Glomerular visceral epithelial cell (primary cell): ENCODE data around the gene SDHD.

Experiments used
- DNase-seq: peaks from one replicate; pipeline ENCODE4 v3.0.0-alpha.2; 2016; ENCODE audit errors: extremely low spot score

SDHD gene

GRCh38 chr11:112103446-112103845, 16.8 kb downstream of the SDHD start:
- DNase-seq: no peak

DNA sequence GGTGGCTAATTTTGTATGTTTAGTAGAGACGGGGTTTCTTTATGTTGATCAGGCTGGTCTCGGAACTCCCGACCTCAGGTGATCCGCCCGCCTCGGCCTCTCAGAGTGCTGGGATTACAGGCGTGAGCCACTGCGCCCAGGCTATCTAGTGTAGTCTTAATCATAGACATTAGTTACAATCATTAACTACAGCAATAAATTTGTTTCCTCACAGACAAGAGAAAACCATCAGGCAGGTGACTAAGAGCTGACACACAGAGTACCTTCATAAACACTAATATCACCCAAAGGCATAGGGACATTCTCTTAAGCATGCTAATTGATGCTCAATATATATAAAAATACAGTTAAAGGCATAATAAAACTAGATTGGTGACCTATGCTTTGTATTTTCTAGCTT, 19.4 kb downstream of the SDHD start:
- peak; percentile 23 for DNase-seq

DNA sequence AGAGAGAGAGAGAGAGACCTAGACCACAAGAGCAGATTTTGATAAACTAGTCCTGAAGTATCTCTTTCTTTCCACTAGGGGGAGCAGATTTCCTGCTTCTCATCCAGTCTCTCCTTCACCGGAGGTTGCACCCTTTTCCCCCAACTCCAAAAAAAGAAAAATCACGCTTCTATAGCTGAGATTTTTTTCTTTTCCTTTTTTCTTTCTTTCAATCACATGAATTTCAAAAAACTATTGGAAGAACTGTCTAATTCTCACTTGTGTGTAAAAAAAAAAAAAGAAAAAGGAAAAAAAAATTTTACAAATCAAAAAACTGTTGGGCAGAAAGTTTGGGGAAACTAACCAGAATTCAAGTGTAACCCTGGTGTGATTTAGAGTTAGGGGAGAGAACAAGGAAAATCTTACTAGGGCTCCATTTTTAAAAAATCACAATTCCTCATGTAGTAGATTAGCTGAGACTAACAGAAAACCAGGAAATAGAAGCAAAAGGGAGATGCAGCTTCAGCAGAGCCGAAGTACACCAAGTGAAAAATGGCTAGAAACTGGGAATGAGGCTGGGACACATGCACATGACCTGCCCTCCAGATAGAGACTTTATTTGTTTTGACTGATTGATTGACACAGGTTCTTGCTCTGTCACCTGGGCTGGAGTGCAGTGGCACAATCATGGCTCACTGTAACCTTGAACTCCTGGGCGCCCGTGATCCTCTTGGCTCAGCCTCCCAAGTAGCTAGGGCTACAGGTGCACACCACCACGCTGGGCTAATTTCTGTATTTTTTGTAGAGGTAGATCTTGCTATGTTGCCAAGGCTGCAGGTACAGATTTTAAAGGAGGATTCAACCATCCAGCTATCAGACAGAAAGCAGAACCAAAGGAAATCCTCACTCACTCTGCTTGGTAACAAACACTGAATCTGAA, 27.1 kb downstream of the SDHD start:
- DNase-seq: peak; percentile 56

GRCh38 chr11:112114460-112114859, 27.8 kb downstream of the SDHD start:
- no peak for DNase-seq

DNA sequence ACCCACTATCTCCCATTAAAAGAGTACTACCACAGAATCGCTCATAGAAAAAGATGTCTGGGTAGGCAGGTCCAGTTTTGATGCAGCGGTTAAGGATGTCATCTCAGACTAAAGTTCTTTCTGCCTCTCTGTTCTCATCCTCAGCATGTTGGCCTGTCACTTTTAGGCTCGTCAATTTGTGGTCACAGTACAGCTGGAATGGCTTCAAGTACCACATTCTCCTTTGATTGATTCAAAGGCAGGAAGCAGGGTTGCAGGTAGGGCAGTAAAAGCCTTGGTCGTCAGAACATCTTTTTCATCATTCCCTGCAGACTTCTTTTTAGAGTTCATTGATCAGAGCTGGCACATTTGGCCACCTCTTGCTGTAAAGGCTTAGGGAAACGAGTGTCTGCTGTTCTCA, 28.7 kb downstream of the SDHD start:
- no peak for DNase-seq

GRCh38 chr11:112118176-112118575, 31.5 kb downstream of the SDHD start:
- no peak for DNase-seq

DNA sequence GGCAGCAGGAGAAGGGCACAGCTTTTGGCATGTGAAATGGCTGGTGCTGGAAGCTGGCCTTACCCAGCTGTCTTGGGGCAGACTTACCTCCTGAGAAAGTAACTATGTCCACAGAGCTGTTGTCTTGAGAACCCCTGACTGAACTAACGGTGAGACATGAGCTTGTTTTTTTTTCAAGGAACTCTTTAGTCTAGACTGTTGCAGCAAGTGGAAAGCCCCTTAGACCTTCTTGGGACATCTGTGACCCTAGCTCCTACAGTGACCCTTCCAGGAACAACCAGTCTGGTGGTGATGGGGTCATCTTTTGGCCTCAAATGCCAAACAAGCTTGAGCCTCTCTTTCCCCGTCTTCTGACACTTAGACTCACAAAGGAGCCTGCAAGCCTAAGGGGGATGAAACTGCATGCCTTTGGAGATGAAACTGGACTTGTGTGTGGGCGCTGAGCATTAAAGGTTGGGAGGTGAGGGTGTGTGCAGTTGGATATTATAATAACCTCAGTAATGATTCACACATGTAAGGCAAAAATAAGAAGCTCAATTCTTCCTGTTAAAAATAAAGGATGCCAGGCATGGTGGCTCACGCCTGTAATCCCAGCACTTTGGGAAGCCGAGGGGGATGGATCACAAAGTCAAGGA, 35.4 kb downstream of the SDHD start:
- DNase-seq: no peak

GRCh38 chr11:112123129-112123528, 36.5 kb downstream of the SDHD start:
- no peak for DNase-seq

DNA sequence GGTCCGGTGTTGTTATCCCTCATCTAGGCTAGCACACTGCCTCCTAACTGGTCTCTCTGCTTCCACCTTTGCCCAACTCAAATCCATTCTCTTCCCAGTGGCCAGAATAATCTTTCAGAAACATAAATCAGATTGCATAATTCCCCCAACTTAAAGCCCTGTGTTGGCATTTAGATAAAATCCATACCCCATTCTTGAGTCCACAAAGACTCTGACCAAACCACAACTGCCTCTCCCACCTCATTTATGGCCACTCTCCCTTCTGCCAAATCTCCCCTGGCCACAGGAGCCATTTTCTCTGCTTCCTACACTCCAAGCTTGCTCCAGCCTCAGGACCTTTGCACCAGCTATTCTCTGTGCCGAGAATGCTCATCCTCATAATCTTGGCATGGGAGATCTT, 40.4 kb downstream of the SDHD start:
- DNase-seq: no peak

- peak; percentile 82 for DNase-seq
These were observed 41.9 kb downstream of the SDHD start for GRCh38 chr11:112128483-112129121.

- no peak for DNase-seq
These were observed 43.0 kb downstream of the SDHD start for GRCh38 chr11:112129656-112130055.

DNA sequence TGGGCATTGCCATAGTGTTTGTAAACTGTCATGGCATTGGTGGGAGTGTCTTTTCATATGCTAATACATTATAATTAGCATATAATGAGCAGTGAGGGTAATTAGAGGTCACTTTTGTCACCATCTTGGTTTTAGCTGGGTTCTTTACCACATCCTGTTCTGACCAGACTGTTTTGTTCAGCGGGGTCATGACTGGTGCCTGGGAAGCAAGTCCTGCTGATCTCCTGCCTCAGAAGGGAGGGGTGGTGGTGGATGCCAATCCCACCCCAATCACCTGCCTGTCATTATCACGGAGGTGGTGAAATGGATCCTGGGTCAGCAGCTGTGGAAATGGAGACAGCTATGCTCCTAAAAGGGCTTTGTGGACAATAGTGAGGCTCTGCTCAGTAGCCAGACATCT, 46.1 kb downstream of the SDHD start:
- no peak for DNase-seq

GRCh38 chr11:112134473-112134872, 47.8 kb downstream of the SDHD start:
- no peak for DNase-seq

- DNase-seq: no peak
These were observed 56.9 kb downstream of the SDHD start for GRCh38 chr11:112143597-112143996.
